ENCODE measurements around the gene SNRPD3.

The SNRPD3 gene

DNA sequence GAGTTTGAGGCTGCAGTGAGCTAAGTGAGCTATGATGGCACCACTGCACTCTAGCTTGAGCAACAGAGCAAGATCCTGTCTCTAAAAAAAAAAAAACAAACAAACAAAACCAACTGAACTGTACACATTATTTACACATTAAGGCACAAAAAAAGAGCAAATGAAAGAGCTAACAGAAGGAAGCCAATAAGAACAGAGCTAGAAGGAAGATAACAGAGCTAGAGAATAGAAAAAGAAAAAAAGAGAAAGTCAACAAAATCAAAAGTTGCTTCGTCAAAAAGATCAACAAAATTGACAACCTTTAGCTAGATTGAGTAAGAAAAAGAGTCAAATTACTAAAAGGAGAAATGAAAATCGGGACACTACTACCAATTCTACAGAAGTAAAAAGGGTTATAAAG lies 25.9 kb upstream of the SNRPD3 start:
- TF ChIP-seq SIN3A (IDR thresholded peaks at IDR 0.05; ENCODE audit: borderline replicate concordance, insufficient read depth, low read length), result no peak
- no peak for TF ChIP-seq POLR2AphosphoS5 (IDR thresholded peaks at IDR 0.05; ENCODE audit: low read depth, low read length)
- no peak for TF ChIP-seq TAF1 (IDR thresholded peaks at IDR 0.05; ENCODE audit: borderline replicate concordance, insufficient read depth, low read length)
- TF ChIP-seq, protein P1, sequence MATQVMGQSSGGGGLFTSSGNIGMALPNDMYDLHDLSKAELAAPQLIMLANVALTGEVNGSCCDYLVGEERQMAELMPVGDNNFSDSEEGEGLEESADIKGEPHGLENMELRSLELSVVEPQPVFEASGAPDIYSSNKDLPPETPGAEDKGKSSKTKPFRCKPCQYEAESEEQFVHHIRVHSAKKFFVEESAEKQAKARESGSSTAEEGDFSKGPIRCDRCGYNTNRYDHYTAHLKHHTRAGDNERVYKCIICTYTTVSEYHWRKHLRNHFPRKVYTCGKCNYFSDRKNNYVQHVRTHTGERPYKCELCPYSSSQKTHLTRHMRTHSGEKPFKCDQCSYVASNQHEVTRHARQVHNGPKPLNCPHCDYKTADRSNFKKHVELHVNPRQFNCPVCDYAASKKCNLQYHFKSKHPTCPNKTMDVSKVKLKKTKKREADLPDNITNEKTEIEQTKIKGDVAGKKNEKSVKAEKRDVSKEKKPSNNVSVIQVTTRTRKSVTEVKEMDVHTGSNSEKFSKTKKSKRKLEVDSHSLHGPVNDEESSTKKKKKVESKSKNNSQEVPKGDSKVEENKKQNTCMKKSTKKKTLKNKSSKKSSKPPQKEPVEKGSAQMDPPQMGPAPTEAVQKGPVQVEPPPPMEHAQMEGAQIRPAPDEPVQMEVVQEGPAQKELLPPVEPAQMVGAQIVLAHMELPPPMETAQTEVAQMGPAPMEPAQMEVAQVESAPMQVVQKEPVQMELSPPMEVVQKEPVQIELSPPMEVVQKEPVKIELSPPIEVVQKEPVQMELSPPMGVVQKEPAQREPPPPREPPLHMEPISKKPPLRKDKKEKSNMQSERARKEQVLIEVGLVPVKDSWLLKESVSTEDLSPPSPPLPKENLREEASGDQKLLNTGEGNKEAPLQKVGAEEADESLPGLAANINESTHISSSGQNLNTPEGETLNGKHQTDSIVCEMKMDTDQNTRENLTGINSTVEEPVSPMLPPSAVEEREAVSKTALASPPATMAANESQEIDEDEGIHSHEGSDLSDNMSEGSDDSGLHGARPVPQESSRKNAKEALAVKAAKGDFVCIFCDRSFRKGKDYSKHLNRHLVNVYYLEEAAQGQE (IDR thresholded peaks at IDR 0.05; ENCODE audit: insufficient read depth in 1 of 2, low read depth in 2 of 2, low read length in 2 of 2), result no peak
- TF ChIP-seq FOXP2 (optimal IDR thresholded peaks at IDR 0.05; ENCODE audit: borderline replicate concordance, extremely low read depth, extremely low read length, insufficient read depth), result no peak

GRCh38 chr22:24532075-24532474 lies 23.7 kb upstream of the SNRPD3 start:
- TF ChIP-seq TAF1 (IDR thresholded peaks at IDR 0.05; ENCODE audit: borderline replicate concordance, insufficient read depth, low read length) (no peak), POLR2AphosphoS5 (IDR thresholded peaks at IDR 0.05; ENCODE audit: low read depth, low read length) (no peak), SIN3A (IDR thresholded peaks at IDR 0.05; ENCODE audit: borderline replicate concordance, insufficient read depth, low read length) (no peak), FOXP2 (optimal IDR thresholded peaks at IDR 0.05; ENCODE audit: borderline replicate concordance, extremely low read depth, extremely low read length, insufficient read depth) (no peak)
- TF ChIP-seq, protein P1 (IDR thresholded peaks at IDR 0.05; ENCODE audit: insufficient read depth in 1 of 2, low read depth in 2 of 2, low read length in 2 of 2), result no peak

- TF ChIP-seq FOXP2 (optimal IDR thresholded peaks at IDR 0.05; ENCODE audit: borderline replicate concordance, extremely low read depth, extremely low read length, insufficient read depth), result no peak
- TF ChIP-seq, protein P1 (IDR thresholded peaks at IDR 0.05; ENCODE audit: insufficient read depth in 1 of 2, low read depth in 2 of 2, low read length in 2 of 2), result no peak
- TF ChIP-seq SIN3A (IDR thresholded peaks at IDR 0.05; ENCODE audit: borderline replicate concordance, insufficient read depth, low read length), result no peak
- no peak for TF ChIP-seq POLR2AphosphoS5 (IDR thresholded peaks at IDR 0.05; ENCODE audit: low read depth, low read length)
- TF ChIP-seq TAF1 (IDR thresholded peaks at IDR 0.05; ENCODE audit: borderline replicate concordance, insufficient read depth, low read length), result no peak
Observed at GRCh38 chr22:24535348-24535747, 20.5 kb upstream of the SNRPD3 start.

GRCh38 chr22:24536089-24536488 lies 19.7 kb upstream of the SNRPD3 start:
- TF ChIP-seq, protein P1 (IDR thresholded peaks at IDR 0.05; ENCODE audit: insufficient read depth in 1 of 2, low read depth in 2 of 2, low read length in 2 of 2), result no peak
- TF ChIP-seq FOXP2 (optimal IDR thresholded peaks at IDR 0.05; ENCODE audit: borderline replicate concordance, extremely low read depth, extremely low read length, insufficient read depth) (no peak), SIN3A (IDR thresholded peaks at IDR 0.05; ENCODE audit: borderline replicate concordance, insufficient read depth, low read length) (no peak), POLR2AphosphoS5 (IDR thresholded peaks at IDR 0.05; ENCODE audit: low read depth, low read length) (no peak), TAF1 (IDR thresholded peaks at IDR 0.05; ENCODE audit: borderline replicate concordance, insufficient read depth, low read length) (no peak)

DNA sequence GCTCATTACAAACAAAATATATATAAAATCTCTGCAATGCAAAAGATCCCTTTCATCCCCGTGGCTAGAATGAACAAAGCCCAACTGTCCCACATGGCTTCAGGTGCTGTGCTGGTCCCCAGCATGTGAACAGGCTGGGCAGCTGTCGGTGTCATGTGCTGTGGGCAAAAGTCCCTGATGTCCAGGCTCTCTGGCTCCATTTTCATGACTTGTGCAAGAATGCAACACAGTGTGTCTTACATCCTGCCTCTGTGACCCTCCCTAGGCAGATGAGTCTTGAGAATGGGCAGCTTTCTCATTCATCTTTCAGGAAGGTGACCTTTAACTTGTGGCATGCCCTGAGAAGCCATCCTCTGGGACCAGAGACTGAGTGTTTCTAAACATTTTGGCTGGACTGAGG lies 15.3 kb upstream of the SNRPD3 start:
- TF ChIP-seq, protein P1 (IDR thresholded peaks at IDR 0.05; ENCODE audit: insufficient read depth in 1 of 2, low read depth in 2 of 2, low read length in 2 of 2), result no peak
- TF ChIP-seq POLR2AphosphoS5 (IDR thresholded peaks at IDR 0.05; ENCODE audit: low read depth, low read length) (no peak), FOXP2 (optimal IDR thresholded peaks at IDR 0.05; ENCODE audit: borderline replicate concordance, extremely low read depth, extremely low read length, insufficient read depth) (no peak), SIN3A (IDR thresholded peaks at IDR 0.05; ENCODE audit: borderline replicate concordance, insufficient read depth, low read length) (no peak), TAF1 (IDR thresholded peaks at IDR 0.05; ENCODE audit: borderline replicate concordance, insufficient read depth, low read length) (no peak)
